ENCODE measurements around the gene THOC7. TPM values are rescaled to one million over a fixed set of nuclear protein-coding genes. Genes with fewer than 3 reads are reported as not detected.

THOC7 gene
- total RNA-seq, 4 donors from 2014 or later, result 37.1 to 46.8 (median 44.9) TPM

GRCh38 chr3:63869940-63870614, 6.5 kb upstream of the THOC7 start:
- 74 to 76% methylated on average over 3 of the region's 3 CpGs for WGBS, 2 donors
- H3K4me3 ChIP-seq (ENCODE audit: low read depth, poor library complexity, severe bottlenecking), result no peak overlapping the region
- TF ChIP-seq POLR2A (IDR thresholded peaks at IDR 0.05) (no peak), CTCF (IDR thresholded peaks at IDR 0.05) (no peak)
- intact Hi-C loops (cut with DNase I; ENCODE audit: low total_unique reads), result no loop called here
- no peak for DNase-seq (ENCODE audit: low spot score in 2 of 2)

- intact Hi-C loops (cut with DNase I; ENCODE audit: low total_unique reads), result no loop called here
- WGBS, 2 donors, result 84 to 100% methylated on average over 1 of the region's 1 CpG
- TF ChIP-seq POLR2A (IDR thresholded peaks at IDR 0.05), result no peak
- TF ChIP-seq CTCF (IDR thresholded peaks at IDR 0.05), result no peak
Observed at GRCh38 chr3:63867225-63867624, 3.6 kb upstream of the THOC7 start.

GRCh38 chr3:63864965-63865327, 1.3 kb upstream of the THOC7 start:
- DNase-seq (ENCODE audit: low spot score in 2 of 2), result no peak
- TF ChIP-seq CTCF (IDR thresholded peaks at IDR 0.05) (no peak), POLR2A (IDR thresholded peaks at IDR 0.05) (no peak)
- 1 to 3% methylated on average over 3 of the region's 3 CpGs for WGBS, 2 donors
- intact Hi-C loops (cut with DNase I; ENCODE audit: low total_unique reads), result no loop called here
- no peak overlapping the region for H3K4me3 ChIP-seq (ENCODE audit: low read depth, poor library complexity, severe bottlenecking)

More at GRCh38 chr3:63867225-63867624, 3.6 kb upstream of the THOC7 start:
- no peak for DNase-seq (ENCODE audit: low spot score in 2 of 2)
- H3K4me3 ChIP-seq (ENCODE audit: low read depth, poor library complexity, severe bottlenecking), result no peak overlapping the region

- TF ChIP-seq CTCF (IDR thresholded peaks at IDR 0.05) (no peak), POLR2A (IDR thresholded peaks at IDR 0.05) (no peak)
- 1% methylated on average over 42 to 52 of the region's 93 CpGs for WGBS, 2 donors
- peak overlapping the region; percentile 94 for H3K4me3 ChIP-seq (ENCODE audit: low read depth, poor library complexity, severe bottlenecking)
- intact Hi-C loops (cut with DNase I; ENCODE audit: low total_unique reads), result no loop called here
- DNase-seq (ENCODE audit: low spot score in 2 of 2), result peak in 1 of 2 donors; percentile 39
Observed at GRCh38 chr3:63864008-63864964, 681 bp upstream of the THOC7 start.

GRCh38 chr3:63862804-63863149, 828 bp downstream of the THOC7 start:
- intact Hi-C loops (cut with DNase I; ENCODE audit: low total_unique reads), result no loop called here
- DNase-seq (ENCODE audit: low spot score in 2 of 2), result no peak
- WGBS, 2 donors, result 20 to 23% methylated on average over 5 of the region's 5 CpGs
- TF ChIP-seq CTCF (IDR thresholded peaks at IDR 0.05) (no peak), POLR2A (IDR thresholded peaks at IDR 0.05) (no peak)
- peak overlapping the region; percentile 97 for H3K4me3 ChIP-seq (ENCODE audit: low read depth, poor library complexity, severe bottlenecking)

All from lower leg skin (tissue), 4 donors.